Ascending aorta (tissue), 2 donors: ENCODE data around the gene SPTBN5. TPM values are rescaled to one million over a fixed set of nuclear protein-coding genes. Genes with fewer than 3 reads are reported as not detected.

Experiments
- DNase-seq, 2 donors: peaks; one replicate each; pipeline ENCODE4 v3.0.0-alpha.2; 2019; ENCODE audit warnings: low spot score in 2 of 2
- H3K27ac ChIP-seq, 2 donors: fragments of 200-600 bp; sonication (generic); one replicate each; pipeline ENCODE4 v1.5.1; 2016 to 2017; ENCODE audit warnings: mild to moderate bottlenecking in 1 of 2
- H3K27me3 ChIP-seq: fragments of 200-600 bp; sonication (generic); one replicate; pipeline ENCODE4 v1.5.1; 2017
- H3K36me3 ChIP-seq, 2 donors: fragments of 200-600 bp; sonication (generic); one replicate each; pipeline ENCODE4 v1.5.1; 2016
- H3K4me1 ChIP-seq, 2 donors: fragments of 200-600 bp; sonication (generic); one replicate each; pipeline ENCODE4 v1.5.1; 2016 to 2017; ENCODE audit warnings: mild to moderate bottlenecking in 1 of 2
- H3K4me3 ChIP-seq, 2 donors: fragments of 200-600 bp; sonication (generic); one replicate each; pipeline ENCODE4 v1.5.1; 2016 to 2017; ENCODE audit warnings: mild to moderate bottlenecking in 1 of 2
- H3K9me3 ChIP-seq, 2 donors: fragments of 200-600 bp; sonication (generic); one replicate each; pipeline ENCODE4 v1.5.1; 2016
- CTCF ChIP-seq, 3 experiments: fragments of 200-600 bp in 2 of 3; fragments of 450-650 bp in 1 of 3; sonication (generic) in 2 of 3; IDR thresholded peaks; one replicate each; pipeline ENCODE4 v1.5.1; 2016 to 2019; ENCODE audit warnings: antibody characterized with exemption in 3 of 3, mild to moderate bottlenecking in 1 of 3, moderate library complexity in 1 of 3
- intact Hi-C: fragments of 100-400 bp; cut with DNase I; formaldehyde crosslinking; loops from one replicate; pipeline ENCODE4 v1.15.1; 2023
- total RNA-seq: library from RNA; depleted of rRNA; stranded (reverse); fragments of >200 nt; gene quantifications from one replicate; pipeline ENCODE4 v1.1.0, GENCODE V29; 2016

SPTBN5 gene
- total RNA-seq, 1 donor from 2014 or later = 1.5 TPM

GRCh38 chr15:41852736-41853590 lies 40.9 kb downstream of the SPTBN5 start:
- peaks cover 4 to 6% of the 10 kb centered on the region in 2 donors for H3K36me3 ChIP-seq
- DNase-seq = no peak
- no peak overlapping the region for H3K4me3 ChIP-seq
- no peaks in the 10 kb centered on the region for H3K27me3 ChIP-seq
- H3K27ac ChIP-seq = no peak overlapping the region
- no peak for TF ChIP-seq CTCF (IDR thresholded peaks at IDR 0.05)
- H3K4me1 ChIP-seq = no peaks in the 10 kb centered on the region
- intact Hi-C loops = no loop called here
- H3K9me3 ChIP-seq = no peaks in the 10 kb centered on the region

- Histone ChIP-seq H3K27me3 (no peaks in the 10 kb centered on the region), H3K4me1 (no peaks in the 10 kb centered on the region), H3K27ac (no peak overlapping the region), H3K9me3 (no peaks in the 10 kb centered on the region), H3K4me3 (no peak overlapping the region), H3K36me3 (peaks cover 13 to 15% of the 10 kb centered on the region in 2 donors)
- intact Hi-C loops = no loop called here
- no peak for TF ChIP-seq CTCF (IDR thresholded peaks at IDR 0.05)
- DNase-seq = no peak
Measured at GRCh38 chr15:41851755-41852370, 42.0 kb downstream of the SPTBN5 start.

DNA sequence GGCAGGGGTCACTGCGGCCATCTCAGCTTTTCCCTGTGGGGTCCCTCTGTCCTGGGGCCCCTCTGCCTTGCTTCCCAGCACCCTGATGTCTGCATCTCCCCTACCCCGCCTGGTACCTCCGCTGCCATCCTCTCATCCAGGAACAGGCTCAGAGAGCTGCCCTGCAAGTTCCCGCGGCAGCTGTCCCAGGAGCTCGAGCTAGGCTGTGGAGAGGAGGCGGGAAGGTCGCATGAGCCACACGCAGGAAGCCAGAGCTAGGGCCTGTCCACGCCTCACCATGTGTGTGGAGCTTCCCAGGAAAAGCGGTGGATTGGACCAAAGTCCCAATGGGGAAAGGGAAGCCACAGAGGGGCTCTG lies 42.7 kb downstream of the SPTBN5 start:
- Histone ChIP-seq H3K36me3 (peaks cover 21 to 22% of the 10 kb centered on the region in 2 donors), H3K9me3 (no peaks in the 10 kb centered on the region), H3K27ac (no peak overlapping the region), H3K27me3 (no peaks in the 10 kb centered on the region), H3K4me3 (no peak overlapping the region), H3K4me1 (no peaks in the 10 kb centered on the region)
- no peak for TF ChIP-seq CTCF (IDR thresholded peaks at IDR 0.05)
- DNase-seq = no peak
- intact Hi-C loops = no loop called here

DNA sequence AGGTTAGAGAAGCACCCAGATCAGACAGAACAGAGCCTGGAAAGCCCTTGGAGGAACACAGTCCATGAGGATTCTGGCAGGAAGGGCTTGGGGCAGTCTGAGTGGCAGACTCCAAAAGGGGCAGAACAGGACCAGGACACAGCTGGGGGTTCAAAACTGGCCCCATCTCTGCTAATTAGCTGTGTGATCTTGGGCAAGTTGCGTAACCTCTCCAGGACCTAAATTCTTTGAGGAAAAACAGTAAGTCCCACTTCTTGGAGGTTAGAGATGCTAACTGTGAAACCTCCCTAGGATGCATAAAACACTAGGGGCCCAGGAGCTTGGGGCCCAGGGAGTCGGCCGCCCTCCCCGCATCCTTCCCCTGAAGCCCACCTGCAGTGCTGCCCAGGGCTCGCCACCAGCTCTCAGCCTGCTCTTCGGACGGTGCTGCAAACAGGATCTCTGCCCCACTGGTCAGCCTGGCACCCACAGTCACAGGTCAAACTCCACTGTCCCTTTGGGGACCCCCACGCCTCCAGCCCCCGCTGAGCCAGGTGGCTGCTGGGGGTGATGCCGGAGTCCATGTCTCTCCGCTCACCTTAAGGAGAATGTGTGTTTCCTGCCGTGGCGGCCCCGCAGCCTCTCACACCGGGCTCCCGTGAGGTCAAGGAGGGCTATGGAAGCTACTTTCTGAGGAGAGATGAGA lies 43.2 kb downstream of the SPTBN5 start:
- H3K36me3 ChIP-seq = peaks cover 24 to 28% of the 10 kb centered on the region in 2 donors
- no peaks in the 10 kb centered on the region for H3K9me3 ChIP-seq
- H3K4me1 ChIP-seq = no peaks in the 10 kb centered on the region
- no peak for DNase-seq
- TF ChIP-seq CTCF (IDR thresholded peaks at IDR 0.05) = no peak
- H3K4me3 ChIP-seq = no peak overlapping the region
- no peak overlapping the region for H3K27ac ChIP-seq
- H3K27me3 ChIP-seq = no peaks in the 10 kb centered on the region
- intact Hi-C loops = no loop called here

DNA sequence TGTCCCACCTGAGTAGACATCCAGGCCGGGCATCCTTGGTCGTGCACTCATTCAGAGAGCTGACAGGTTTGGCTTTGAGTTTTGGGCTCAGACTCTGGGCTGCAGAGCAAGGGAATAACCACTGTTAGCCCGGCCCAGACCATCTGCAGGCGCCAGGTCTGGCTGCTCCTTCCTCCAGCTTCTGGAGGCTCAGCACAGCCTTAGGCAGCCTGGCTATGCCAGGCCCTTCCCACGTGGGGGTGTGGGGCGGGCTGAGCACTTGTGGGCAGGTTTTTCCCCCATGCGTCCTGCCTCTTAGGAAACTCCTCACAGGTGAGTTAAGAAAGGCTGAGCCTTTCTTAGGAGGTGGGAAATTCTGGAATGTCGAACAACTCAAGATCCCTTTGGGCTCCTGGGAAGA lies 44.0 kb downstream of the SPTBN5 start:
- H3K27me3 ChIP-seq = no peaks in the 10 kb centered on the region
- H3K4me1 ChIP-seq = no peaks in the 10 kb centered on the region
- H3K27ac ChIP-seq = no peak overlapping the region
- no peaks in the 10 kb centered on the region for H3K9me3 ChIP-seq
- H3K4me3 ChIP-seq = no peak overlapping the region
- no peak for TF ChIP-seq CTCF (IDR thresholded peaks at IDR 0.05)
- intact Hi-C loops = no loop called here
- H3K36me3 ChIP-seq = peaks cover 28 to 35% of the 10 kb centered on the region in 2 donors
- no peak for DNase-seq
